ENCODE results near the gene LCN15. TPM values are rescaled to one million over a fixed set of nuclear protein-coding genes. Genes with fewer than 3 reads are reported as not detected.

LCN15 gene
- total RNA-seq, 1 experiment from 2014 or later: not detected

- Mint-ChIP-seq H3K4me3 (peak overlapping the region; percentile 80 to 94), H3K9me3 (no peaks in the 10 kb centered on the region), H3K36me3 (ENCODE audit: insufficient read depth in 1 of 3, low read depth in 3 of 3) (peaks cover 4 to 9% (median 7%) of the 10 kb centered on the region in 3 experiments; a peak in 3 of 7 replicates), H3K4me1 (peaks cover 20 to 29% of the 10 kb centered on the region in 2 experiments), H3K27ac (peak overlapping the region; percentile 89 to 94 (median 91); a peak in 6 of 7 replicates), H3K27me3 (ENCODE audit: low read depth) (peaks cover 49% of the 10 kb centered on the region)
- Histone ChIP-seq H3K23me2 (ENCODE audit: insufficient read length, low read depth, low read length, poor library complexity, severe bottlenecking) (peaks cover 15% of the 10 kb centered on the region), H3K23ac (ENCODE audit: insufficient read length, low read depth, low read length) (no peak overlapping the region), H3K9ac (ENCODE audit: extremely low read depth, insufficient read length, low read length) (no peak overlapping the region), H3K79me2 (ENCODE audit: insufficient read depth, low read length) (no peaks in the 10 kb centered on the region), H3T11ph (ENCODE audit: low read length) (no peak overlapping the region), H3K4me1 (ENCODE audit: insufficient read depth, low read length) (no peaks in the 10 kb centered on the region; the same call in 1 of the 2 replicates), H4K5ac (ENCODE audit: insufficient read length, low read depth, low read length) (no peak overlapping the region), H2BK20ac (ENCODE audit: low read depth, low read length, poor library complexity, severe bottlenecking) (no peak overlapping the region), H3K79me1 (ENCODE audit: insufficient read depth, low read depth, low read length, poor library complexity, severe bottlenecking) (no peaks in the 10 kb centered on the region), H2BK120ac (ENCODE audit: low read depth, low read length, poor library complexity, severe bottlenecking) (no peak overlapping the region), H2AK5ac (ENCODE audit: insufficient read length, low read length) (no peak overlapping the region), H3K18ac (ENCODE audit: insufficient read length, low read depth, low read length) (no peak overlapping the region), H3K9me3 (ENCODE audit: control insufficient read depth, low read depth, low read length) (no peaks in the 10 kb centered on the region), H2BK15ac (ENCODE audit: low read depth, low read length) (no peak overlapping the region), H3K14ac (ENCODE audit: insufficient read depth, low read length) (no peak overlapping the region), H2AFZ (ENCODE audit: low read length) (no peak overlapping the region), H4K8ac (replicated peaks; ENCODE audit: insufficient read length, low read depth, low read length) (no peak overlapping the region), H4K91ac (ENCODE audit: insufficient read length, low read depth, low read length) (no peak overlapping the region), H2BK12ac (ENCODE audit: insufficient read length, low read depth, low read length) (no peak overlapping the region), H2BK5ac (ENCODE audit: insufficient read length, low read length) (no peak overlapping the region), H3K4ac (ENCODE audit: low read depth, low read length) (no peak overlapping the region), H3K27me3 (ENCODE audit: insufficient read depth, low read length) (no peaks in the 10 kb centered on the region; the same call in 1 of the 2 replicates), H3K4me2 (ENCODE audit: insufficient read depth, insufficient read length, low read length) (peak overlapping the region; percentile 81), H3K27ac (ENCODE audit: insufficient read length, low read depth, low read length) (no peak overlapping the region), H4K20me1 (ENCODE audit: control insufficient read depth, insufficient read depth, insufficient read length) (no peaks in the 10 kb centered on the region), H3K56ac (ENCODE audit: insufficient read length, low read depth, low read length) (no peak overlapping the region)
- TF ChIP-seq CTCF (conservative IDR thresholded peaks at IDR 0.05): no peak
- DNase-seq: peak; percentile 94
- no CpG with 5 or more reads among the region's 63 CpGs for WGBS (ENCODE audit: extremely low coverage, insufficient read length, low lambda C conversion rate)
Observed at GRCh38 chr9:136799854-136800657, 35.7 kb upstream of the LCN15 start.
